GM12878 (cell line): ENCODE results near the gene C16orf90. TPM values are rescaled to one million over a fixed set of nuclear protein-coding genes. Genes with fewer than 3 reads are reported as not detected.

ENCODE experiments used
- ATAC-seq: fragments of 200-7000 bp; cut with Tn5 transposase; 3 replicates; pipeline ENCODE4 v1.9.1; 2020; ENCODE audit warnings: mild to moderate bottlenecking, moderate library complexity
- BruUV-seq: library from RNA; stranded (reverse); fragments of 400-500 nt; replicated peaks from 2 replicates; lab custom pipeline; 2021; lab: Mats Ljungman, UMichigan
- CTCF ChIA-PET: fragments of 300-600 bp; sonication (Branson Sonifier 250); formaldehyde crosslinking; extraction: SDS; loops from one replicate; lab custom pipeline; 2021; ENCODE audit warnings: inconsistent platforms; lab: Yijun Ruan, JAX
- POLR2A ChIA-PET: fragments of 350-600 bp; formaldehyde crosslinking; extraction: SDS; loops from one replicate; lab custom pipeline; 2021; ENCODE audit warnings: inconsistent platforms; lab: Charles Lee
- RAD21 ChIA-PET: fragments of 300-600 bp; sonication (Branson Sonifier 250); formaldehyde crosslinking; loops from one replicate; lab custom pipeline; 2023; ENCODE audit warnings: antibody characterized with exemption; ENCODE audit not compliant: unreplicated experiment; lab: Charles Lee
- SMC1A ChIA-PET: fragments of 300-600 bp; sonication (Branson Sonifier 250); formaldehyde crosslinking; loops from one replicate; lab custom pipeline; 2023; ENCODE audit not compliant: unreplicated experiment, uncharacterized antibody; lab: Charles Lee
- DNase-seq: peaks from one replicate; pipeline ENCODE4 v3.0.0-alpha.2; 2011; ENCODE audit warnings: low read depth, low spot score
- FAIRE-seq: peaks from 3 replicates; lab custom pipeline; 2011; peaks lifted over from hg19 to GRCh38; lab: Jason Lieb, UNC
- H2AFZ ChIP-seq: 2 replicates; pipeline ENCODE4 v1.6.0; 2011; ENCODE audit warnings: low read depth, low read length, control low read depth; ENCODE audit not compliant: control insufficient read depth
- H3K27ac ChIP-seq: 2 replicates; pipeline ENCODE4 v1.5.1; 2011; ENCODE audit warnings: control low read depth; ENCODE audit not compliant: control insufficient read depth, insufficient read depth
- H3K27me3 ChIP-seq, 2 experiments: replicated peaks in 1 of 2; 2 replicates each; pipeline versions ENCODE4 v1.6.0 to v1.6.1; 2011; ENCODE audit warnings: low read length in 1 of 2; ENCODE audit not compliant: control insufficient read depth in 2 of 2, insufficient read depth in 2 of 2
- H3K36me3 ChIP-seq, 2 experiments: 2 replicates each; pipeline ENCODE4 v1.5.1; 2011; ENCODE audit warnings: low read length in 1 of 2; ENCODE audit not compliant: control insufficient read depth in 2 of 2, insufficient read depth in 2 of 2
- H3K4me1 ChIP-seq: 2 replicates; pipeline ENCODE4 v1.6.1; 2011; ENCODE audit warnings: mild to moderate bottlenecking, low read length, moderate library complexity, mixed read lengths; ENCODE audit not compliant: control insufficient read depth, insufficient read depth
- H3K4me2 ChIP-seq: 2 replicates; pipeline ENCODE4 v1.6.0; 2011; ENCODE audit warnings: control low read depth; ENCODE audit not compliant: control insufficient read depth, insufficient read depth
- H3K4me3 ChIP-seq: fragments of 200-600 bp; sonication (generic); 2 replicates; pipeline ENCODE4 v1.5.1; 2016
- H3K79me2 ChIP-seq: 2 replicates; pipeline ENCODE4 v1.6.0; 2011; ENCODE audit warnings: low read length; ENCODE audit not compliant: control insufficient read depth, insufficient read depth
- H3K9ac ChIP-seq: 2 replicates; pipeline ENCODE4 v1.8.0; 2011; ENCODE audit warnings: low read length, control low read depth, mixed read lengths; ENCODE audit not compliant: control insufficient read depth, insufficient read depth
- H3K9me3 ChIP-seq: replicated peaks from 3 replicates; pipeline ENCODE4 v1.5.1; 2011; ENCODE audit warnings: mild to moderate bottlenecking, low read length; ENCODE audit not compliant: control insufficient read depth, insufficient read depth
- H4K20me1 ChIP-seq: 2 replicates; pipeline ENCODE4 v1.6.0; 2011; ENCODE audit not compliant: control insufficient read depth, insufficient read depth
- CUX1 ChIP-seq: IDR thresholded peaks from 2 replicates; pipeline ENCODE4 v1.6.1; 2012; ENCODE audit warnings: improper control_type of control experiment, low read depth, low read length; ENCODE audit not compliant: insufficient replicate concordance
- EGR1 ChIP-seq, 2 experiments: IDR thresholded peaks; 1 replicate in 1 of 2; 2 replicates in 1 of 2; pipeline ENCODE4 v1.6.1; 2011 to 2012; ENCODE audit warnings: low read depth in 2 of 2, low read length in 2 of 2, borderline replicate concordance in 1 of 2, mild to moderate bottlenecking in 1 of 2, moderate library complexity in 1 of 2
- EP300 ChIP-seq, 2 experiments: fragments of 150-350 bp in 1 of 2; IDR thresholded peaks; 2 replicates each; pipeline ENCODE4 v1.6.1; 2011 to 2012; ENCODE audit warnings: low read depth in 2 of 2, low read length in 2 of 2, borderline replicate concordance in 1 of 2, improper control_type of control experiment in 1 of 2, inconsistent platforms in 1 of 2; ENCODE audit not compliant: control insufficient read depth in 1 of 2
- IKZF1 ChIP-seq: fragments of 450-650 bp; conservative IDR thresholded peaks from 2 replicates; pipeline ENCODE4 v1.6.1; 2017; ENCODE audit warnings: antibody characterized with exemption, mild to moderate bottlenecking
- NR2F1 ChIP-seq: fragments of 450-650 bp; conservative IDR thresholded peaks from 2 replicates; pipeline ENCODE4 v1.6.1; 2017; ENCODE audit warnings: mild to moderate bottlenecking
- STAT1 ChIP-seq: fragments of 450-650 bp; conservative IDR thresholded peaks from 2 replicates; pipeline ENCODE4 v1.6.1; 2014; ENCODE audit warnings: antibody characterized with exemption, mild to moderate bottlenecking
- WGBS: methylation state at CpG from one replicate; pipeline ENCODE4 v1.1.6; 2016; ENCODE audit warnings: low lambda C conversion rate; ENCODE audit not compliant: insufficient replicate concordance, insufficient coverage; ENCODE audit errors: missing lambda C conversion rate; 5-methylcytosine and 5-hydroxymethylcytosine counted together
- in situ Hi-C: fragments of 300-500 bp; cut with MboI; formaldehyde crosslinking; loops from 9 replicates; pipeline ENCODE4 v1.14.3; 2018; ENCODE audit warnings: mixed read lengths
- intact Hi-C: fragments of 100-400 bp; cut with micrococcal nuclease; formaldehyde crosslinking; loops from one replicate; pipeline ENCODE4 v1.14.2; 2022; ENCODE audit not compliant: unreplicated experiment
- polyA plus RNA-seq, 11 experiments: library from polyadenylated mRNA; depleted of rRNA in 4 of 11; unstranded in 6 of 11; stranded (reverse) in 5 of 11; fragments of >200 nt; fragmentation: Nextera tagmentation in 4 of 11; fragmentation: Illumina TruSeq in 1 of 11; extraction: Ambion mirVana in 4 of 11; extraction: Trizol in 1 of 11; gene quantifications; 1 replicate in 1 of 11; 2 replicates in 10 of 11; pipeline versions ENCODE4 v1.2.1 to v1.2.3, GENCODE V29; 2011 to 2016; ENCODE audit warnings: inconsistent platforms in 2 of 11, missing spikeins in 2 of 11, low read depth in 1 of 11
- total RNA-seq, 4 experiments: library from RNA; depleted of rRNA in 3 of 4; stranded (reverse); fragments of >200 nt in 3 of 4; fragmentation: Illumina TruSeq in 1 of 4; extraction: Trizol in 1 of 4; gene quantifications; 2 replicates each; pipeline versions ENCODE4 v1.2.1 to v1.2.3, GENCODE V29; 2013 to 2021

Gene C16orf90
- total and polyA plus RNA-seq, 10 of the 15 experiments (the other 5 are each of a cell fraction or from before 2014, with no cell fraction given): not detected

GRCh38 chr16:3458278-3458851, 36.9 kb downstream of the C16orf90 start:
- Histone ChIP-seq H4K20me1 (no peaks in the 10 kb centered on the region; the same call in 1 of the 2 replicates), H3K27me3 (no peaks in the 10 kb centered on the region), H3K9ac (peak overlapping the region; percentile 79), H3K4me2 (peak overlapping the region; percentile 86), H3K9me3 (no peaks in the 10 kb centered on the region), H3K4me3 (peak overlapping the region; percentile 77), H3K27ac (peak overlapping the region; percentile 94), H3K4me1 (peaks cover 21% of the 10 kb centered on the region), H3K36me3 (no peaks in the 10 kb centered on the region), H3K79me2 (peaks cover 55% of the 10 kb centered on the region), H2AFZ (peak overlapping the region; percentile 41; the same call in 1 of the 2 replicates)
- ChIA-PET POLR2A (interaction anchor here (1.0 kb wide), 1 partner anchor 14 kb away, joined by 3 read pairs; no protein-coding TSS in a partner anchor), SMC1A (interaction anchor here (1.0 kb wide), 1 partner anchor 58 kb away, joined by 3 read pairs; the partner anchor contains the start of genes ZNF174 and ZSCAN32), CTCF (interaction anchor here (0.6 to 1.1 kb wide), 2 partner anchors 14 to 16 kb away, joined by 3 read pairs; no protein-coding TSS in a partner anchor), RAD21 (no interaction called here)
- intact Hi-C loops (loop anchor here (2.0 kb wide), 2 partner anchors 194 to 270 kb away; partner anchors contain the start of gene OR1F1), in situ Hi-C loops (no loop called here)
- BruUV-seq: no TSS peak
- FAIRE-seq (no peak), DNase-seq (no peak), ATAC-seq (peak; percentile 12; the same call in 2 of the 3 replicates)
- no peak for TF ChIP-seq EGR1 (IDR thresholded peaks at IDR 0.05; ENCODE audit: borderline replicate concordance in 1 of 2, low read depth in 2 of 2, low read length in 2 of 2)
- TF ChIP-seq NR2F1: peak; percentile 30; the same call in 1 of the 2 replicates
- under 1% methylated on average over 46 of the region's 47 CpGs for WGBS

- POLR2A ChIA-PET: interaction anchor here (0.6 to 1.8 kb wide), 2 partner anchors 14 to 286 kb away, joined by 5 to 10 read pairs; partner anchors contain the start of genes NAA60 and ZNF597
- TF ChIP-seq IKZF1 (peak; percentile 88), STAT1 (peak; percentile 78), EP300 (IDR thresholded peaks at IDR 0.05; ENCODE audit: borderline replicate concordance in 1 of 2, control insufficient read depth in 1 of 2, low read depth in 2 of 2, low read length in 2 of 2) (no peak), NR2F1 (0 out of 2 replicates have a peak, but pooled peaks have one; percentile 34), CUX1 (no peak)
Observed at GRCh38 chr16:3457434-3458252, 37.6 kb downstream of the C16orf90 start.

More at GRCh38 chr16:3457434-3458252, 37.6 kb downstream of the C16orf90 start:
- 1% methylated on average over 62 of the region's 83 CpGs for WGBS
- peaks cover 49% of the 10 kb centered on the region for H3K79me2 ChIP-seq
- H3K4me3 ChIP-seq: peak overlapping the region; percentile 77
- ChIA-PET RAD21 (no interaction called here), SMC1A (interaction anchor here (0.7 to 1.8 kb wide), 6 partner anchors 13 to 269 kb away, joined by 3 to 6 read pairs (median 4); partner anchors contain the start of genes NAA60, ZNF174, ZNF597 and ZSCAN32), CTCF (interaction anchor here (0.7 to 1.1 kb wide), 6 partner anchors 9 to 286 kb away, joined by 3 to 8 read pairs (median 4); partner anchors contain the start of genes NAA60, ZNF200 and ZNF597)
- intact Hi-C loops: loop anchor here (2.0 kb wide), 2 partner anchors 193 to 269 kb away; partner anchors contain the start of gene OR1F1
- ATAC-seq: peak; percentile 93
- H3K9me3 ChIP-seq: no peaks in the 10 kb centered on the region
- peak overlapping the region; percentile 99 for H3K4me2 ChIP-seq
- FAIRE-seq: peak; percentile 18
- H3K4me1 ChIP-seq: peaks cover 21% of the 10 kb centered on the region
- no peaks in the 10 kb centered on the region for H3K36me3 ChIP-seq
- H2AFZ ChIP-seq: peak overlapping the region; percentile 93
- in situ Hi-C loops: no loop called here
- no peaks in the 10 kb centered on the region for H3K27me3 ChIP-seq
- BruUV-seq: TSS peak; percentile 98
- H3K27ac ChIP-seq: peak overlapping the region; percentile 94
- DNase-seq: peak; percentile 49
- peak overlapping the region; percentile 79 for H3K9ac ChIP-seq
- no peaks in the 10 kb centered on the region; the same call in 1 of the 2 replicates for H4K20me1 ChIP-seq
